OCI-LY1 (cell line): ENCODE results near the gene CRBN.

Source experiments
- H2AFZ ChIP-seq: fragments of 200-600 bp; sonication (generic), shearing (Covaris generic); 2 replicates; pipeline ENCODE4 v1.6.0; 2014; ENCODE audit warnings: antibody characterized with exemption, mild to moderate bottlenecking, low read length
- H3F3A ChIP-seq: fragments of 200-600 bp; sonication (generic), shearing (Covaris generic); 2 replicates; pipeline ENCODE4 v1.6.0; 2014; ENCODE audit warnings: mild to moderate bottlenecking, antibody characterized with exemption, low read length, moderate library complexity; ENCODE audit not compliant: insufficient read depth
- H3K27ac ChIP-seq: fragments of 200-600 bp; sonication (generic); 2 replicates; pipeline ENCODE4 v1.5.1; 2014; ENCODE audit warnings: low read length, mixed run types, mild to moderate bottlenecking, low read depth; ENCODE audit not compliant: poor library complexity, severe bottlenecking
- H3K27me3 ChIP-seq: fragments of 200-600 bp; sonication (generic); 2 replicates; pipeline ENCODE4 v1.6.0; 2014; ENCODE audit warnings: antibody characterized with exemption, mild to moderate bottlenecking, low read length, moderate library complexity; ENCODE audit not compliant: insufficient read depth
- H3K36me3 ChIP-seq: fragments of 200-600 bp; sonication (generic); 2 replicates; pipeline ENCODE4 v1.6.1; 2014; ENCODE audit warnings: mild to moderate bottlenecking, antibody characterized with exemption, low read length, moderate library complexity, mixed read lengths; ENCODE audit not compliant: insufficient read depth
- H3K4me1 ChIP-seq: fragments of 200-600 bp; sonication (generic); 2 replicates; pipeline ENCODE4 v1.5.1; 2014; ENCODE audit warnings: mild to moderate bottlenecking, low read length, moderate library complexity; ENCODE audit not compliant: insufficient read depth, severe bottlenecking
- H3K4me2 ChIP-seq: fragments of 200-600 bp; sonication (generic), shearing (Covaris generic); 2 replicates; pipeline ENCODE4 v1.6.1; 2014; ENCODE audit warnings: low read length
- H3K4me3 ChIP-seq: fragments of 200-600 bp; sonication (generic); 2 replicates; pipeline ENCODE4 v1.5.1; 2014; ENCODE audit warnings: low read length, low read depth, mild to moderate bottlenecking, mixed read lengths; ENCODE audit not compliant: poor library complexity, severe bottlenecking
- H3K79me2 ChIP-seq: fragments of 200-600 bp; shearing (Covaris generic); 2 replicates; pipeline ENCODE4 v1.6.1; 2016; ENCODE audit warnings: mixed run types, low read length, mixed read lengths; ENCODE audit not compliant: insufficient read depth
- H3K9ac ChIP-seq: fragments of 200-600 bp; sonication (generic), shearing (Covaris generic); 2 replicates; pipeline ENCODE4 v1.6.1; 2014; ENCODE audit warnings: mild to moderate bottlenecking, low read length, mixed read lengths
- H3K9me2 ChIP-seq: fragments of 200-600 bp; sonication (generic), shearing (Covaris generic); 2 replicates; pipeline ENCODE4 v1.6.1; 2014; ENCODE audit warnings: low read depth, mild to moderate bottlenecking, low read length, mixed read lengths
- H3K9me3 ChIP-seq: fragments of 200-600 bp; shearing (Covaris generic); 2 replicates; pipeline ENCODE4 v1.6.1; 2014; ENCODE audit warnings: low read length, mixed read lengths
- H4K20me1 ChIP-seq: fragments of 200-600 bp; sonication (generic), shearing (Covaris generic); 2 replicates; pipeline ENCODE4 v1.6.0; 2016; ENCODE audit warnings: mild to moderate bottlenecking, low read length; ENCODE audit not compliant: insufficient read depth
- CTCF ChIP-seq: fragments of 200-600 bp; sonication (generic), shearing (Covaris generic); IDR thresholded peaks from 2 replicates; pipeline ENCODE4 v1.5.1; 2017; ENCODE audit warnings: mild to moderate bottlenecking, antibody characterized with exemption, low read length, moderate library complexity, mixed read lengths
- EZH2 ChIP-seq: fragments of 200-600 bp; sonication (generic), shearing (Covaris generic); IDR thresholded peaks from 2 replicates; pipeline ENCODE4 v1.8.0; 2017; ENCODE audit warnings: borderline replicate concordance, mixed run types, mild to moderate bottlenecking, antibody characterized with exemption, low read length, moderate library complexity, mixed read lengths

Gene CRBN

DNA sequence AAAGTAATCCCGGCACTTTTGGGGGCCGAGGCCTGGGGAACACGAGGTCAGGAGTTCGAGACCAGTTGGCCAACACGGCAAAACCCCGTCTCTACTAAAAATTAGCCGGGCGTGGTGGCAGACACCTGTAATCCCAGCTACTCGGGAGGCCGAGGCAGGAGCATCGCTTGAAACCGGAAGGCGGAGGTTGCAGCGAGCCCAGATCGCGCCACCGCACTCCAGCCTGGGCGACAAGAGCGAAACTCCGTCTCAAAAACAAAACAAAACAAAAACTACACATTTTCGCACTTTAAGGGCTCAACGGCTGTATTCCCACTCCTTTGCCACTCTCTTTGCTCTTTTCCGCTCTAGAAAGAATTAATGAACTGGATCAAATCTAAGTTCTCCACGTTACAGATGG lies 53.5 kb downstream of the CRBN start:
- Histone ChIP-seq H3K79me2 (peaks cover 20% of the 10 kb centered on the region), H2AFZ (peak overlapping the region; percentile 100), H3K36me3 (peaks cover 31% of the 10 kb centered on the region), H3K27me3 (no peaks in the 10 kb centered on the region), H4K20me1 (no peaks in the 10 kb centered on the region), H3K4me2 (peak overlapping the region; percentile 74), H3K4me3 (peak overlapping the region; percentile 90), H3K9me2 (no peaks in the 10 kb centered on the region), H3K4me1 (peaks cover 24% of the 10 kb centered on the region), H3K9me3 (no peaks in the 10 kb centered on the region), H3K9ac (peak overlapping the region; percentile 92), H3K27ac (peak overlapping the region; percentile 68), H3F3A (no peaks in the 10 kb centered on the region)
- TF ChIP-seq CTCF (no peak), EZH2 (no peak)

GRCh38 chr3:3119393-3119851 lies 60.1 kb downstream of the CRBN start:
- Histone ChIP-seq H3K27me3 (no peaks in the 10 kb centered on the region), H3K4me3 (no peak overlapping the region), H3K9me2 (no peaks in the 10 kb centered on the region), H2AFZ (no peak overlapping the region), H3K27ac (no peak overlapping the region), H3K9me3 (no peaks in the 10 kb centered on the region), H3K4me1 (no peaks in the 10 kb centered on the region), H3K79me2 (no peaks in the 10 kb centered on the region), H3K4me2 (no peak overlapping the region), H3F3A (no peaks in the 10 kb centered on the region), H4K20me1 (no peaks in the 10 kb centered on the region), H3K36me3 (no peaks in the 10 kb centered on the region), H3K9ac (no peak overlapping the region)
- TF ChIP-seq EZH2 (no peak), CTCF (no peak)

GRCh38 chr3:3117651-3118050 lies 61.8 kb downstream of the CRBN start:
- Histone ChIP-seq H3K79me2 (no peaks in the 10 kb centered on the region), H3K27me3 (no peaks in the 10 kb centered on the region), H3K4me3 (no peak overlapping the region), H3F3A (no peaks in the 10 kb centered on the region), H3K9ac (no peak overlapping the region), H3K36me3 (no peaks in the 10 kb centered on the region), H3K4me2 (no peak overlapping the region), H3K9me3 (no peaks in the 10 kb centered on the region), H3K9me2 (no peaks in the 10 kb centered on the region), H3K27ac (no peak overlapping the region), H3K4me1 (no peaks in the 10 kb centered on the region), H4K20me1 (no peaks in the 10 kb centered on the region), H2AFZ (no peak overlapping the region)
- TF ChIP-seq EZH2, result no peak
- no peak for TF ChIP-seq CTCF
